BE2C (cell line): ENCODE measurements around the gene ZNF543.
"Not testable (repeated sequence)": the region's sequence is repeated elsewhere in the genome, so short reads cannot be mapped to it uniquely, and the experiment has no call there.

Source experiments
- DNase-seq: peaks from one replicate; pipeline ENCODE4 v3.0.0-alpha.2; 2020
- H3K27me3 ChIP-seq: fragments of 250-450 bp; sonication (Bioruptor Pico); 2 replicates; pipeline ENCODE4 v1.5.1; 2020; ENCODE audit warnings: mild to moderate bottlenecking
- H3K36me3 ChIP-seq: fragments of 250-450 bp; sonication (Bioruptor Pico); 2 replicates; pipeline ENCODE4 v1.5.1; 2020; ENCODE audit warnings: mild to moderate bottlenecking
- H3K4me1 ChIP-seq: fragments of 250-450 bp; sonication (Bioruptor Pico); 2 replicates; pipeline ENCODE4 v1.5.1; 2020
- H3K4me3 ChIP-seq: 2 replicates; pipeline ENCODE4 v1.5.1; 2011; ENCODE audit warnings: low read depth, low read length
- H3K9me3 ChIP-seq: fragments of 250-450 bp; sonication (Bioruptor Pico); 2 replicates; pipeline ENCODE4 v1.5.1; 2020
- TF ChIP-seq, protein P1 (sequence below): IDR thresholded peaks from 2 replicates; pipeline ENCODE4 v1.5.1; 2012; ENCODE audit warnings: mild to moderate bottlenecking, low read depth, low read length

ZNF543 gene

DNA sequence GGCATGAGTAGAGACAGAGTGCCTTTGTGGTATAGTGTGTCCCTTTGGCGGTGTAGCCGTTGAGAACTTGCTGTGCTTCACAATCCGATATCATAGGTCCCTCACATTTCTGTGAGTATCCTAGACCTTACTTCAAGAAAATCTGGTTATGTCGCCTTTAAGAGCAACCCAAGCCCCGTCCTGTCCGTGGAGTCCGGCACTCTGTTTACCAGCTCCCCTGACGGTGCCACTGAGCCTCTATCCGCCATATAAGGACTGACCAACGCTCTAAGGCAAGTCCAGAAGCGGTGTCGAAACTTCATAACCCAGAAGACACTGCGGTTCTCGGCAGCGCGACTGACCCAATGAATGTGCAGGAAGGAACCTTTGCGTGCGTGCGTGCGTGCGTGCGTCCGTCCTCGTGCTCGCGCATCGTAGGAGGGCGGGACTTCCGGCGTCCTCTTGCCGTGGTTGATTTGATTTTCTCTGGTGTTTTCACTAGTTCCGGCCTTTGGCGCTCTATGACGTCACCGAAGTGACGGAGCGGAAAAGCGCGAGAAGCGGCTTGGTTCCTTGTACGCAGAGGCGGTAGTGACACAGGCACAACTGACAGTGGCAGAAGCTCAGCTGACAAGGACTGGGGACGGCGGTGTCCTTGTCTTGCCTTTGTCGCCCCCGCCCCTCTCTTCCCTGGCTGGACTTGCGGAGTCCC, 42.9 kb downstream of the ZNF543 start, which contains the start of the genes TRAPPC2B and ZNF547:
Gene TRAPPC2B (plus strand): TSS at position 555 of the 691 bp plus-strand sequence. CDS start 1,283 bp downstream, outside the sequence.
Gene ZNF547 (plus strand): TSS at position 555 of the 691 bp plus-strand sequence. CDS start 5,005 bp downstream, outside the sequence.
- peaks cover 5% of the 10 kb centered on the region for H3K36me3 ChIP-seq
- TF ChIP-seq, protein P1, sequence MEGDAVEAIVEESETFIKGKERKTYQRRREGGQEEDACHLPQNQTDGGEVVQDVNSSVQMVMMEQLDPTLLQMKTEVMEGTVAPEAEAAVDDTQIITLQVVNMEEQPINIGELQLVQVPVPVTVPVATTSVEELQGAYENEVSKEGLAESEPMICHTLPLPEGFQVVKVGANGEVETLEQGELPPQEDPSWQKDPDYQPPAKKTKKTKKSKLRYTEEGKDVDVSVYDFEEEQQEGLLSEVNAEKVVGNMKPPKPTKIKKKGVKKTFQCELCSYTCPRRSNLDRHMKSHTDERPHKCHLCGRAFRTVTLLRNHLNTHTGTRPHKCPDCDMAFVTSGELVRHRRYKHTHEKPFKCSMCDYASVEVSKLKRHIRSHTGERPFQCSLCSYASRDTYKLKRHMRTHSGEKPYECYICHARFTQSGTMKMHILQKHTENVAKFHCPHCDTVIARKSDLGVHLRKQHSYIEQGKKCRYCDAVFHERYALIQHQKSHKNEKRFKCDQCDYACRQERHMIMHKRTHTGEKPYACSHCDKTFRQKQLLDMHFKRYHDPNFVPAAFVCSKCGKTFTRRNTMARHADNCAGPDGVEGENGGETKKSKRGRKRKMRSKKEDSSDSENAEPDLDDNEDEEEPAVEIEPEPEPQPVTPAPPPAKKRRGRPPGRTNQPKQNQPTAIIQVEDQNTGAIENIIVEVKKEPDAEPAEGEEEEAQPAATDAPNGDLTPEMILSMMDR: no peak
- H3K4me3 ChIP-seq: peak within 1 kb of the TSS; percentile 91
- DNase-seq: peak; percentile 97
- H3K9me3 ChIP-seq: no peaks in the 10 kb centered on the region
- no peaks in the 10 kb centered on the region for H3K27me3 ChIP-seq
- H3K4me1 ChIP-seq: no peaks in the 10 kb centered on the region

DNA sequence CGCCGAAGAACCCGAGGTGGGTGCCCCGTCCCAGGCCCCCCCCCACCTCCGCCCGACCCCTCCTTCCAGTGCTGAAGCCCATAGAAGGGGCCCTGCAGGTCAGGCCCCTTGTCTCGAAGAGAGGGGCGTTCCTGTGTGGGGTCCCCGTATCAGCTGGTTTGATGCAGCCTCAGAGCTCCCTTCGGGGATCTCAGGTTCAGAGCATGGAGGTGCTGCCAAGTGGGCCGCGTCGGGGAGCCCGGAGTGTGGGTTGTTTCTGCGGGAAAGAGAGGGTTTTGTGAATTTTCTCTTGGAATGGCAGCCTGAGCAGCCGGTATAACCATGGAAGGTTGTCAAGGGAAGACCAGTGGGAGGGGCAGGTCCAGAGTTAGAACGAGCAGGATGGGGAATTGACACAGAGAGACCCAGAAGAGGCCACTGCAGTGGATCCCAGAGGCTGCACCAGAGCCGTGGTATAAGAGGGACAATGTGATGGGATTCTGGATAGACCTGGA, 43.5 kb downstream of the ZNF543 start:
- no peaks in the 10 kb centered on the region for H3K9me3 ChIP-seq
- TF ChIP-seq, protein P1: no peak
- no peaks in the 10 kb centered on the region for H3K27me3 ChIP-seq
- H3K36me3 ChIP-seq: peaks cover 2% of the 10 kb centered on the region; the same call in 1 of the 2 replicates
- DNase-seq: no peak
- H3K4me1 ChIP-seq: no peaks in the 10 kb centered on the region
- H3K4me3 ChIP-seq: peak overlapping the region; percentile 91

DNA sequence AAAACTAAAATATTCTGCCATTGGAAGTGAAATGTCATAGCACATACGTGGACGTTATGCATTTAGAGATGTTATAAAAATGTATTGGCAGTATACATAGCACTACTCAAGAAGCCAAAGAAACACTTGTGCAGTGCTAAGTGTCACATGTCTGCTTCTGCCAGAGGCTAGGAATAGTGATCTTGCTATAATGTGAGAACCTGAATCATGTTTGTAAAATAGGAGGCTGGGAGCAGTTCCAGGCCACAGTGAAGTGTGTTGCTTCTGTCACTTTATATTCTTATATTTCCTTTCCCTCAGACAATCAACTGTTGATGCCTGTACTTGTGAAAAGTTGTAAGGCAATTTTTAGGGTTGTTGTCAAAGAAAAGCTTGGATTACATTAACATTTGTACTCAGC, 46.5 kb downstream of the ZNF543 start:
- DNase-seq: no peak
- no peaks in the 10 kb centered on the region for H3K9me3 ChIP-seq
- TF ChIP-seq, protein P1: no peak
- H3K4me1 ChIP-seq: no peaks in the 10 kb centered on the region
- no peak overlapping the region for H3K4me3 ChIP-seq
- no peaks in the 10 kb centered on the region for H3K36me3 ChIP-seq
- H3K27me3 ChIP-seq: no peaks in the 10 kb centered on the region

DNA sequence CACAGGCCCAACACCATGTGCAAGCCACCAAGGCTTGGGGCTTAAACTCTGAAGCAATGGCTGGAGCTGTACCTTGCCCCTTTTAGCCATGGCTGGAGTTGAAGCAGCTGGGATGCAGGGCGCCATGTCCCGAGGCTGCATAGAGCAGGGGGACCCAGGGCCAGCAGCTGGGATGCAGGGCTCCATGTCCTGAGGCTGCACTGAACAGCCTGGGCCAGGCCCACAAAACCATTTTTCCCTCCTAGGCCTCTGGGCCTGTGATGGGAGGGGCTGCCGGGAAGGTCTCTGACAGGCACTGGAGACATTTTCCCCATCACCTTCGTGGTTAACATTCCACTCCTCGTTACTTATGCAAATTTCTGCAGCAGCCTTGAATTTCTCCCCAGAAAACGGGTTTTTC, 53.9 kb downstream of the ZNF543 start:
- Histone ChIP-seq H3K4me1 (no peaks in the 10 kb centered on the region), H3K9me3 (peaks cover 6% of the 10 kb centered on the region), H3K4me3 (no peak overlapping the region), H3K36me3 (no peaks in the 10 kb centered on the region), H3K27me3 (no peaks in the 10 kb centered on the region)
- TF ChIP-seq, protein P1: no peak
- no peak for DNase-seq

DNA sequence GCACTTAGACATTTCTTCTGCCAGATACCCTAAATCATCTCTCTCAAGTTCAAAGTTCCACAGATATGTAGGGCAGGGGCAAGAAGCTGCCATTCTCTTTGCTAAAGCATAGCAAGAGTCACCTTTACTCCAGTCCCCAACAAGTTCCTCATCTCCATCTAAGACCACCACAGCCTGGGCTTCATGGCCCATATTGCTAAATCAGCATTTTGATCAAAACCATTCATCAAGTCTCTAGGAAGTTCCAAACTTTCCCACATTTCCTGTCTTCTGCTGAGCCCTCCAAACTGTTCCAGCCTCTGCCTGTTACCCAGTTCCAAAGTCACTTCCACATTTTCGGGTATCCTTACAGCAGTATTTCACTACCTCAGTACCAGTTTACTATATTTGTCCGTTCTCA, 54.4 kb downstream of the ZNF543 start:
- not testable (repeated sequence) for H3K9me3 ChIP-seq, DNase-seq, H3K27me3 ChIP-seq, H3K4me1 ChIP-seq, H3K4me3 ChIP-seq, H3K36me3 ChIP-seq

DNA sequence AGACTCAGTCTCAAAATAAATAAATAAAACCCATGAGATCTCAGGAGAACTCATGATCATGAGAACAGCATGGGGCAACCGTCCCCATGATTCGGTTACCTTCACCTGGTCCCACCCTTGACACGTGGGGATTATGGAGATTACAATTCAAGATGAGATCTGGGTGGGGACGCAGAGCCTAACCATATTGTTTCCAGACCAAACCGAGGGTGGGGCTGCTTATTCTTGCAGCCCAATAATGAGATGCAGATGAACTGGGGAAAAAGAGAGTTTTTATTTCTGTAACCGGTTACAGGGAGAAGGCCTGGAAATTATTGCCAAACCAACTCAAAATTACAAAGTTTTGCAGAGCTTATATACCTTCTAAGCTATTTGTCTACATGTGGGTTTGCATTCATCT, 55.9 kb downstream of the ZNF543 start:
- no peak overlapping the region for H3K4me3 ChIP-seq
- TF ChIP-seq, protein P1: no peak
- H3K9me3 ChIP-seq: peaks cover 6% of the 10 kb centered on the region
- H3K36me3 ChIP-seq: no peaks in the 10 kb centered on the region
- no peaks in the 10 kb centered on the region for H3K27me3 ChIP-seq
- DNase-seq: no peak
- no peaks in the 10 kb centered on the region for H3K4me1 ChIP-seq
